GM21447 (cell line): ENCODE measurements around the gene SCNN1G.
"Not testable (repeated sequence)": the region's sequence is repeated elsewhere in the genome, so short reads cannot be mapped to it uniquely, and the experiment has no call there.

Experiments used
- ATAC-seq: cut with Tn5 transposase; IDR thresholded peaks from one replicate; pipeline ENCODE4 v1.9.1; 2021; ENCODE audit not compliant: unreplicated experiment

The SCNN1G gene

GRCh38 chr16:23182679-23183542 lies at the start of gene SCNN1G:
Gene SCNN1G (plus strand): TSS chr16:23182745. CDS start chr16:23186272, 3,527 bp downstream.
- peak; percentile 11 for ATAC-seq

GRCh38 chr16:23132775-23133463 lies 49.6 kb upstream of the SCNN1G start:
- no peak for ATAC-seq

- no peak for ATAC-seq
Observed at GRCh38 chr16:23134274-23134673, 48.3 kb upstream of the SCNN1G start.

GRCh38 chr16:23137256-23137655 lies 45.3 kb upstream of the SCNN1G start:
- no peak for ATAC-seq

GRCh38 chr16:23137818-23138217 lies 44.7 kb upstream of the SCNN1G start:
- ATAC-seq = no peak

GRCh38 chr16:23140107-23140506 lies 42.4 kb upstream of the SCNN1G start:
- ATAC-seq = no peak

GRCh38 chr16:23141033-23141432 lies 41.5 kb upstream of the SCNN1G start:
- no peak for ATAC-seq

- no peak for ATAC-seq
Observed at GRCh38 chr16:23141500-23141899, 41.0 kb upstream of the SCNN1G start.

GRCh38 chr16:23141959-23142740 lies 40.4 kb upstream of the SCNN1G start:
- no peak for ATAC-seq

GRCh38 chr16:23143391-23143790 lies 39.2 kb upstream of the SCNN1G start:
- no peak for ATAC-seq

GRCh38 chr16:23144393-23144792 lies 38.2 kb upstream of the SCNN1G start:
- ATAC-seq = not testable (repeated sequence)

GRCh38 chr16:23145186-23145585 lies 37.4 kb upstream of the SCNN1G start:
- ATAC-seq = no peak

- ATAC-seq = no peak
Observed at GRCh38 chr16:23145608-23146007, 36.9 kb upstream of the SCNN1G start.

- no peak for ATAC-seq
Observed at GRCh38 chr16:23146877-23147601, 35.5 kb upstream of the SCNN1G start.

- ATAC-seq = no peak
Observed at GRCh38 chr16:23147666-23148065, 34.9 kb upstream of the SCNN1G start.

- no peak for ATAC-seq
Observed at GRCh38 chr16:23148166-23148512, 34.4 kb upstream of the SCNN1G start.

GRCh38 chr16:23148513-23149266 lies 33.9 kb upstream of the SCNN1G start:
- ATAC-seq = peak; percentile 33

GRCh38 chr16:23149267-23149992 lies 33.1 kb upstream of the SCNN1G start, which contains the start of gene USP31:
Gene USP31 (minus strand): TSS chr16:23149452. CDS start chr16:23149270, 182 bp downstream.
- peak; percentile 97 for ATAC-seq

- no peak for ATAC-seq
Observed at GRCh38 chr16:23149993-23150364, 32.6 kb upstream of the SCNN1G start.
